B cell (primary cell): ENCODE data around the gene HMGA1. TPM values are rescaled to one million over a fixed set of nuclear protein-coding genes. Genes with fewer than 3 reads are reported as not detected.

Experiments used
- ATAC-seq: fragments of 200-7000 bp; cut with Tn5 transposase; one replicate; pipeline ENCODE4 v1.10.0; 2021; ENCODE audit warnings: low read depth, mild to moderate bottlenecking, moderate number of reproducible peaks, moderate library complexity
- CTCF ChIA-PET: fragments of 350-600 bp; sonication (Branson Sonifier 250); formaldehyde crosslinking; loops from one replicate; lab custom pipeline; 2021; ENCODE audit warnings: antibody characterized with exemption, inconsistent platforms; lab: Charles Lee
- POLR2A ChIA-PET: fragments of 350-600 bp; sonication (Branson Sonifier 250); formaldehyde crosslinking; loops from one replicate; lab custom pipeline; 2021; ENCODE audit warnings: antibody characterized with exemption; lab: Charles Lee
- DNase-seq: peaks from one replicate; pipeline ENCODE4 v3.0.0; 2013
- H2AFZ ChIP-seq: 2 replicates; pipeline ENCODE4 v1.6.1; 2012; ENCODE audit warnings: mild to moderate bottlenecking, low read depth, low read length; ENCODE audit not compliant: insufficient read depth, poor library complexity, severe bottlenecking
- H3K27ac ChIP-seq, 2 donors: 1 replicate in 1 of 2; 2 replicates in 1 of 2; pipeline ENCODE4 v1.5.1; 2012 to 2013; ENCODE audit warnings: low read length in 2 of 2, mild to moderate bottlenecking in 2 of 2, moderate library complexity in 1 of 2
- H3K27me3 ChIP-seq, 4 experiments: fragments of 200-600 bp in 1 of 4; sonication (generic) in 1 of 4; replicated peaks in 1 of 4; 1 replicate in 2 of 4; 2 replicates in 2 of 4; pipeline versions ENCODE4 v1.6.1 to v1.7.0; 2013 to 2016; ENCODE audit warnings: low read length in 3 of 4, mild to moderate bottlenecking in 2 of 4, mixed read lengths in 1 of 4, moderate library complexity in 1 of 4; ENCODE audit not compliant: insufficient read depth in 4 of 4, control insufficient read depth in 3 of 4; ENCODE audit errors: control extremely low read depth in 1 of 4
- H3K36me3 ChIP-seq, 2 experiments: replicated peaks in 1 of 2; 1 replicate in 1 of 2; 2 replicates in 1 of 2; pipeline versions ENCODE4 v1.6.1 to v1.7.1; 2013; ENCODE audit warnings: low read length in 1 of 2; ENCODE audit not compliant: insufficient read depth in 2 of 2, control insufficient read depth in 1 of 2; ENCODE audit errors: control extremely low read depth in 1 of 2, extremely low read depth in 1 of 2
- H3K4me1 ChIP-seq, 2 donors: fragments of 200-600 bp in 1 of 2; sonication (generic) in 1 of 2; 1 replicate in 1 of 2; 2 replicates in 1 of 2; pipeline versions ENCODE4 v1.5.1 to v1.6.1; 2013 to 2017; ENCODE audit warnings: low read length in 2 of 2; ENCODE audit not compliant: control insufficient read depth in 2 of 2, insufficient read depth in 2 of 2
- H3K4me2 ChIP-seq: replicated peaks from 2 replicates; pipeline ENCODE3; 2012; ENCODE audit warnings: mild to moderate bottlenecking, low read depth, low read length; ENCODE audit not compliant: poor library complexity, severe bottlenecking
- H3K4me3 ChIP-seq, 5 experiments: fragments of 200-600 bp in 1 of 5; sonication (generic) in 1 of 5; 1 replicate in 3 of 5; 2 replicates in 2 of 5; pipeline versions ENCODE4 v1.5.1 to v1.7.0; 2011 to 2016; ENCODE audit warnings: low read length in 4 of 5, mild to moderate bottlenecking in 4 of 5, low read depth in 2 of 5, control low read depth in 1 of 5, moderate library complexity in 1 of 5; ENCODE audit not compliant: insufficient read depth in 1 of 5; ENCODE audit errors: control extremely low read depth in 1 of 5, extremely low read depth in 1 of 5
- H3K79me2 ChIP-seq: fragments of 200-600 bp; sonication (generic); one replicate; pipeline ENCODE4 v1.6.0; 2016; ENCODE audit warnings: low read length; ENCODE audit not compliant: control insufficient read depth, insufficient read depth
- H3K9ac ChIP-seq: fragments of 200-600 bp; sonication (generic); 2 replicates; pipeline ENCODE4 v1.6.1; 2017; ENCODE audit warnings: mild to moderate bottlenecking, low read length, moderate library complexity
- H3K9me3 ChIP-seq, 3 donors: one replicate each; pipeline versions ENCODE4 v1.6.1 to v1.7.1; 2013; ENCODE audit warnings: low read length in 2 of 3; ENCODE audit not compliant: control insufficient read depth in 2 of 3, insufficient read depth in 1 of 3; ENCODE audit errors: control extremely low read depth in 1 of 3
- H4K20me1 ChIP-seq: 2 replicates; pipeline ENCODE4 v1.6.0; 2012; ENCODE audit warnings: mild to moderate bottlenecking, low read length; ENCODE audit not compliant: insufficient read depth, control insufficient read depth, poor library complexity, severe bottlenecking
- H3K27ac Mint-ChIP-seq: one replicate; pipeline ENCODE4 v1.8.0; 2021; ENCODE audit warnings: mixed read lengths
- H3K27me3 Mint-ChIP-seq: one replicate; pipeline ENCODE4 v1.8.0; 2021; ENCODE audit warnings: mixed read lengths
- H3K4me1 Mint-ChIP-seq: one replicate; pipeline ENCODE4 v1.8.0; 2021; ENCODE audit warnings: mixed read lengths
- H3K4me3 Mint-ChIP-seq: one replicate; pipeline ENCODE4 v1.8.0; 2021; ENCODE audit warnings: mixed read lengths
- H3K9me3 Mint-ChIP-seq: one replicate; pipeline ENCODE4 v1.8.0; 2022; ENCODE audit warnings: mixed read lengths; ENCODE audit not compliant: insufficient read depth
- CTCF ChIP-seq: fragments of 200-600 bp; IDR thresholded peaks from one replicate; pipeline ENCODE4 v1.8.0; 2022; ENCODE audit warnings: antibody characterized with exemption, mild to moderate bottlenecking
- EZH2 ChIP-seq: IDR thresholded peaks from 2 replicates; pipeline ENCODE4 v1.6.1; 2012; ENCODE audit warnings: borderline replicate concordance, low read depth, mild to moderate bottlenecking, moderate library complexity, low read length; ENCODE audit not compliant: insufficient read depth, poor library complexity, severe bottlenecking
- WGBS: methylation state at CpG from one replicate; pipeline ENCODE4 v1.1.5; 2013; ENCODE audit warnings: missing lambda C conversion rate; ENCODE audit not compliant: insufficient coverage; 5-methylcytosine and 5-hydroxymethylcytosine counted together
- intact Hi-C: fragments of 100-400 bp; cut with micrococcal nuclease; formaldehyde crosslinking; loops from one replicate; pipeline ENCODE4 v1.10.0; 2022
- polyA plus RNA-seq: library from polyadenylated mRNA; depleted of rRNA; stranded (reverse); fragments of >200 nt; gene quantifications from 2 replicates; pipeline ENCODE4 v1.2.3, GENCODE V29; 2012
- total RNA-seq, 2 donors: library from RNA; stranded (reverse); fragments of 120-200 nt in 1 of 2; gene quantifications; 1 replicate in 1 of 2; 2 replicates in 1 of 2; pipeline versions ENCODE4 v1.2.3 to v1.2.4, GENCODE V29; 2013 to 2022

The HMGA1 gene
- total and polyA plus RNA-seq, 2 donors (not counting 1 experiment from before 2014, with no cell fraction given) = 59.6 to 66.4 TPM

GRCh38 chr6:34241351-34242215 lies 4.9 kb downstream of the HMGA1 start:
- ATAC-seq (no peak), DNase-seq (no peak)
- H3K4me2 ChIP-seq = no peak overlapping the region
- ChIA-PET POLR2A (interaction anchor here (0.5 kb wide), 1 partner anchor 31 kb away, joined by 3 read pairs; no protein-coding TSS in a partner anchor), CTCF (interaction anchor here (0.8 kb wide), 1 partner anchor 78 kb away, joined by 4 read pairs; no protein-coding TSS in a partner anchor)
- no peaks in the 10 kb centered on the region for H3K9me3 Mint-ChIP-seq
- H4K20me1 ChIP-seq = peaks cover 69% of the 10 kb centered on the region
- peaks cover 0 to 40% of the 10 kb centered on the region in 2 experiments for H3K36me3 ChIP-seq
- no peak for TF ChIP-seq CTCF
- TF ChIP-seq EZH2 = no peak
- no peaks in the 10 kb centered on the region for H3K9me3 ChIP-seq
- H3K4me1 Mint-ChIP-seq = peaks cover 48% of the 10 kb centered on the region
- intact Hi-C loops = no loop called here
- H3K27ac ChIP-seq = no peak overlapping the region
- peaks cover 16 to 26% of the 10 kb centered on the region in 2 donors for H3K4me1 ChIP-seq
- 78% methylated on average over 4 of the region's 13 CpGs for WGBS
- H3K4me3 Mint-ChIP-seq = no peak overlapping the region
- H3K27ac Mint-ChIP-seq = no peak overlapping the region
- H3K4me3 ChIP-seq = no peak overlapping the region
- no peaks in the 10 kb centered on the region for H3K27me3 Mint-ChIP-seq
- no peak overlapping the region for H3K9ac ChIP-seq
- H3K79me2 ChIP-seq = peaks cover 38% of the 10 kb centered on the region
- no peak overlapping the region for H2AFZ ChIP-seq
- no peaks in the 10 kb centered on the region for H3K27me3 ChIP-seq
